HG02759 (cell line): ENCODE measurements around the gene SCN10A.

ENCODE experiments used
- ATAC-seq: cut with Tn5 transposase; IDR thresholded peaks from one replicate; pipeline ENCODE4 v1.9.1; 2021; ENCODE audit warnings: mild to moderate bottlenecking, moderate library complexity; ENCODE audit not compliant: unreplicated experiment

SCN10A gene

DNA sequence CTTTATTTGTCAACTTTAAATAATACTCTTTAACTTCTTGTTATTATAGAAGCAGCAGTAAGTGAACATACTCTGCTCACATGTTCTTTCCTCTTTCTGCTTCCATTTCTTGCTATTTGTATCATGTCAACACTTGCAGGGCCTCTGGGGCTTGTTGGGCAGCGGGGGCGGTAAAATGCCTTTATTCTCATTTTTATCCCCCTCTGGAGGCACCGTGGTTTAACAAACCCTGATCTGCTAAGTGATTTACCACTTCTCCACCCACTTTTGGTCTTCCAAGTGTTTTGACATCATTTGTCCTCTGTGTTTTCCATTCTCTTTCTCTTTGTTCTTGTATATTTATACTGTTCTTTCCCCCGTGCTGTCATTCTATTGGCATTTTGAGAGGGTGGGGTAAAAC is 33.9 kb downstream of the SCN10A start:
- no peak for ATAC-seq

DNA sequence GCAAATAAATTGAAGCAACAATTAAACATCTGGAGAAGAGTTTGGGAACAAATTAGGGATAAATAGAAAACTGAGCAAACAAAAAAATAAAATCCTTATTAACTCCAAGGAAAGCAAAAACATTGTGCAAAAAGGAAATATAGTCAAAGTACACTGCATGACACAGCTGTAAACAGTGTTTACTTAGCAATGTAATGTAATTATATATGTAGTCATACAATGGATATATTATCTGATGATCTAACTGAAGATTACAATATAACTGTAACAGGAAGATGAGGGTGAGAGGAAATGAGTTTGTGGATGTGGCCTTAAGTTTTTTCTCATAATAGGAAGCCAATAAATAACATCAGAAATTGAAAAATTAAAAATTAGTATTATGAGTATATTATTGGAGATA is 42.5 kb downstream of the SCN10A start:
- ATAC-seq = no peak

DNA sequence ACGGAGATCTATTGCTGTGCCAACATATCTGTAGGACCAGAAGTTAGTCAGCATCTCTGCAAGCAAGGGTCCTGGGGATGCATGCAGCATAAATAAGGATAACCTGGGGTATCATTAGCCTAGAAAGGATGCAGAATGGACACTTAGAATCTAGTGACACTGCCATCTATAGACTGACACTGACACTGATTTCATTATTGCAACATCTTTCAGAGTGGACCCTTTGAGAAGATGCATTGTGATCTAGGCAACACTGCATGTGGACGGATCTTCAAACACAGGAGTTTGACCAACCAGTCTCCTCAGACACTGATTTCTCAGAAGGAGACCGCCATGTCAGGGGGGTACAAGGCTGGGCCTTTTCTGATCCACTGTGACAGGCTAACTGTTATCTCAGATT is 52.4 kb downstream of the SCN10A start:
- ATAC-seq = no peak

DNA sequence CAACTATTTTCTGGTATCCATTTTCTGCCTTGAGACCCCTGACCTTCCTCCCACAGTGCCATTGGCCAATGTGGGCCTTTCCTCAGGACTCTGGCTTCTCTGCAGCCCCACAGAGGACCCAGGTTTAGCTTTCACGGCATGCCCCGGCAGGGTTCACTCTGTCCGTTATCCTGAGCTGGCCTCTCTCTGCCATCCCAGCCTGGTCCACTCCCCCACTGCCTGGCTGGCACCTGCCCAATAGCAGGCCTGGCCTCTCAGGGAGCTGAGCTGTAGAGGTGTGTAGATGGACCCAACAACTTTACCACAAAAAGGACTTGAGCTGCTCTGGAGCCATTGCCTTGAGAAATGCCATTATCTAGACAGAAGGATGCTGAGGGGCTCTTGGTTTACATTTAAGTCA is 57.5 kb downstream of the SCN10A start:
- ATAC-seq = no peak

DNA sequence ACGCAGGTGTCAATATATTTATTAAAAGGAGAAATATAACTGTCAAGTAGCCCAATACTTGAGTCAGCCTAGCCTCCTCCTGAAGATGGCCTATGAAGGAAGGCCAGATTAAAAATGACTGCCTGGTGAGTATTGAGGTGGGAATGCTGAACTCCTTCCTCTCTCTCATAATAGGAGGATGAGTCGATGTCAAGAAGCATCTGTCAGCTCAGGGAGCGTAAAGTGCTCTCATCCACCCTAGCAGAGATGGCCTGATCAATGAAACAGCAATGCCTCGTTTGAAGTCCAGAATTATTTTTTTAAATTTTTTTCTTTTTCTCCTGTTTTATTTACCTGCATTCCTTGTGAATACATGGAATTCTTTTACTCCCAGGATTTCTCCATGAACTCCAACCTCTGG is 58.3 kb downstream of the SCN10A start:
- ATAC-seq = no peak

DNA sequence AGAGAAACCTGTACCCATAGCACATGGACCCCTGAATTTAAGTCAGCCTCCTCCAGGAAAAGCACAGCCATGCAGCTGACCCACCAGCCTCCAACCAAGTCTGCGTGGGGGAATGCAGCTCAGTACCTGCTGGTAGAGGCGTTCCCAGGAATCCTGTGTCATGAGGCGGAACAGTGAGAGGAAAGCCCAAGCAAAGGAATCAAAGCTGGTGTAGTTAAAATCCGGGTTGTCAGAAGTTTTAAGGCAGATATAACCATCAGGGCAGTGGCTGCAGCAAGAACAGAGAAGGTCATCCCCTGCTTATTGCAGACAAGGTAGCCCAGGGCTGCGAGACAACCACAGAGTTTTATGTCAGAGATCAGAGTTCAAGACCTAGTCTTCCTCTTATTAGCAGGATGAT is 59.1 kb downstream of the SCN10A start:
- no peak for ATAC-seq

DNA sequence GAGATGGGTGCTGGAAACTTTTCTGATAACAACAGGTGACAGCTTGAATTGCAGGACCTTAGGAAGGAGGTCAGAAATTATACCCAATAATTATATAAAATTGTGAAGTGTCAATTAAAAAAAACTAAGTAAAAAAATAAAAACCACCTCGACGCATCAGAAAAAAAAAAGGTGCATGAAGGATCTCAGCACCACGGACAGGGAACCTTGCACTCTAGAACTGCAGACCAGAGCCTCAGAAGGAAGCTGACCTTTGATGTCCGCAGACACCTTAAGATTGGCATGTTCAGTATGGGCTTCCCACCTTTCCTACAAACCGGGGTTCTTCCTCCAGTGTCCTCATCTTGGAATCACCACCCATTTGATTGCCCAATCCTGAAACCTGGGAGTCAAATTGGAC is 60.9 kb downstream of the SCN10A start:
- ATAC-seq = no peak

DNA sequence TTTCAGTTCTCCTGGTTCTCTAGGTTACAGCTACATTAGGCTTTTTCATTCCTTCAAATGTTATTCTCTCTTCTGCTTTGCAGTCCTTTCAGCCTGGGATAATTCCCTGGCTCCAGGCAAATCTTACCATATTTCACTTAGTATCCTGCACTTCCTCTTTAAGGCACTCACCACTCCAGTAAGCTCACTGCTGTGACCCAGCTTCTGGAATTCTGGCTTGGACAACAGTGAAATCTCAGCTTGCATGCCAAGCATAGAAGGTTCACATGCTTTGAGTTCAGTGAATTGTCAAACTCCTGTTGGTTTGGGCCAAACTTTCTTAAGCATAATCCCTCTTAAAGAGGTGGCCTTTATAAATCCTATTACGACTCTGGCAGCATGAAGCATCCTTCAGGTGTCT is 69.4 kb downstream of the SCN10A start:
- ATAC-seq = no peak

DNA sequence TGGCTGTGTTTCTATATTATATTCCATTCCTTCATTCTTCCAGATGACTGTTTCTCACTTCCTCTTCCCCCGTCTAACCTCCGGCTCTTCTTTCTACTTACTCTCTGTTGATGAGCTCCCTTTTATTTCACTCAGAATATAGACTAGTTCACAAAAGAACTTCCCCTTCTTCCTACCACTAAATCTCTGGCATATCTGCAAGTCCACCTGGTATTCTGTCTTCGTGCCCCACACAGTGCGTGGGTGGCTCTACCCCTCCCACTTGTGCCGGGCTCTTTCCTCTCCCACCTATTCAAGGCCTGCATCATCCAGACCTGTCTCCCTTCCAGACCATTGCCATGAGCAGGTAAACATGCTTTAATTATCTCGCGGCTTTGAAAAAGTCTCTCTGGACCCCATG is 73.0 kb downstream of the SCN10A start:
- no peak for ATAC-seq

DNA sequence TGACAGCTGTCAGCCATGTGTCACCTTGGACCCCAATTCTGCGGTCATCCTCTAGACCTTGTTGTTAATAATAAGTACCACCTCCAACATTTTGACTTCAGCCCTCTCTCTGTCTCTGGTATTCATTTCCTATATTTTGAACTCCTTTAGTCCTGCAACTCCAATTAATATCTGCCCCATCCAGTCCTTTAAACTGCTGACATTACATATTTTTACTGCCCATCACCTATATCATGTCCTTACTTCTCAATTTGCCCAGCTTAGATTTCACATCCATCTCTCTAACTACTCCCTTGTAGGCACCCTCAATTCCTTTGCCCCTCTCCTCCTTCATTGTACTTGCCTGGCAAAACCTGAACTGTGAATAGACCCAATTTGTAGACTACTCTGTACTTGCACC is 73.5 kb downstream of the SCN10A start:
- no peak for ATAC-seq

DNA sequence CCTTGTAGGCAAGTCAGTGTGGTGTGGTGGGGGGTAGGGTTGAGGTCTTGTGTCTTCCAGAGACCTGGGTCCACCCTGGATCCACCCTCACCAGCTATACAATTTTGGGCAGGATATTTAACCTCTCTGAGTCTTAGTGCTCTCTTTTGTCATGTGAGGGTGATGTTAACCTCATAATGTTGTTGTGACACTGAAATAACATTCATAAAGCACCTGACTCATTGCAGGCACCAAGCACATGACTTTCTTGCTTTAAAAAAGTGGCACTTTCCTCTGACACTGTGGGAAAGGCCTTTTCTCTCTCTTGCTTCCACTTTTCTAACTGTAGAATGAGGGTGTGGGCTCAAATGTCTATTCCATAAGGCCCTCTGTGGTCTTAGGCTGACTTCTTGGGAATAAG is 75.5 kb downstream of the SCN10A start:
- no peak for ATAC-seq

DNA sequence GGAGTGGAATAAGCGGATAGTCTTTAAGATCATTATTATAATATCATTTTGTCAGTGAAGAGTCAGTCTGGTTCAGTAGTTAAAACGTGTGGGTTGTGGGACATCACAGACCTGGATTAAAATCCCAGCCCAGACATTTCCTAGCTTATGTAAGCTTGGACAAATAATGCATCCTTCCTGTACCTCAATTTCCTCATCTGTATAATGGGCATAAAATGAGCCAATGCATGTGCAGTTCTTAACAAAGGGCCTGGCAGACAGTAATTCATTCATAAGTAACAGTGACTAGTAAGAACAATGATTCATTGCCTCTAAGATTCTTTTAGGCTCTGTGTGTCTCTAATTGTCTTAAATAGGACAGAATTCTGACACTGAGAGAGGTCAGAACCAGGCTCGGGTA is 76.1 kb downstream of the SCN10A start:
- no peak for ATAC-seq

DNA sequence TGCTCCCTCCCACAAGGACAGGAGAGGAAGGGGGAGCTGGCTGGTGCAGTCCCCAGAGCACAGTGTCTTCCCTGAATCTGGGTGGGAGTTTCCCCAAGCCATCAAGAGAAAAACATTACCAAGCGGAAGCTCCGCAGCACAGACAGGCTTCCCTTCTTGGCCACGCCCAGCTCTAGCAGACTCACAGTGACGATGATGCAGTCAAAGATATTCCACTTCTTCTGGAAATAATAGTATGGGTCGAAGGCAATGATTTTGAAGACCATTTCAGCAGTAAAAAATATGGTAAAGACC is 76.7 kb downstream of the SCN10A start:
- ATAC-seq = no peak

DNA sequence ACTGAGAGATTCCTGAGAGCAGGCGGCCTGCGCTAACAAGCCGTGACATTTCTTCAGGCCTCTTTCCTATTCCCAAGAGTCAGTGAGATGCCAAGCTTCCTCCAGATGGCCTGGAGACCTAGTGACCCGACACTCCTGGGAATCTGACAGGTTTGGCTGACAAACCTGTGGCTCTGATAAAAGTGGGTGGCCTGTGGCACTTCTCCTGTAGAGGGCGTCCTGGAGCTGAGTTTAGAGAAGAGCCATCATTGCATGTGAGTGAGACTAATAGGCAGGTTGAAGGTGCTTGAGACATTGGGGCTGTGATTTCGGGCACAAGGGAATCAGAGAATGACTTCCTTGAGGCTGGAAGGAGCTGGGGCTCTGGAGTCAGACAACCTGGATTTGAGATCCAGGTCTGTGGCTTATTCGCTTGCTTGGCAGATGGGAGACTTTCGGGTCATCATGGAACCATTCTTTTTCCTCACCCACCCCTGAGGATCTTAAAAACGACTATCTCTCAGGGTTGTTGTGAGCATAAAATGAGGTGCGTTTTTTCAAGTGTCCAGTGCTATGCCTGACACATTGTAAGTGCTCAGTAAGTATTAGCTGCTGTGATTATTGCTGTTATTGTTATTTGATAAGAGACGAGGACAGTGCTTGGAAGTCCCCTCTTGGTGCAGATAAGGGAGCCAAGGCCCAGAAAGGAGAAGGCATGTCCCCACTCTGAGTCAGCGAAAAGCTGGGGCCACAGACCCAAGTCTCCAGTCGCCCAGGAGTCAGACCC is 77.2 kb downstream of the SCN10A start:
- no peak for ATAC-seq

DNA sequence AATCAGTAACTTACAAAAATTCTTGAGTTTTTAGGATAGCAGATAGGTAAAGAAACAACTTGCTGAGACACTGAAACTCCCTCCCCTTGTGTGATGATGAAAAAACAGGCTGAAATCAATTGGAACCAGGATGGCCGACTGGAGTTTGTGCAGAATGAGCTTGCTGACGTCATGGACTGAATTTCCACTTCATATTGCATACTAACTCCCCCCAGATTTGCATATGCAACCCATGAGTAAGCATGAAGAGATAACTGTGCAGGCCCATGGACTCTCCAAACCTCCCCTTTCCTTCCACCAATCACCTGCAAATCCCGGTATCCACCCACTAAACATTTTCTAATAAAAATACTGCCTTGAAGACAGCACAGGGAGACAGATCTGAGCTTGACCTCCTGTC is 84.5 kb downstream of the SCN10A start:
- ATAC-seq = no peak

DNA sequence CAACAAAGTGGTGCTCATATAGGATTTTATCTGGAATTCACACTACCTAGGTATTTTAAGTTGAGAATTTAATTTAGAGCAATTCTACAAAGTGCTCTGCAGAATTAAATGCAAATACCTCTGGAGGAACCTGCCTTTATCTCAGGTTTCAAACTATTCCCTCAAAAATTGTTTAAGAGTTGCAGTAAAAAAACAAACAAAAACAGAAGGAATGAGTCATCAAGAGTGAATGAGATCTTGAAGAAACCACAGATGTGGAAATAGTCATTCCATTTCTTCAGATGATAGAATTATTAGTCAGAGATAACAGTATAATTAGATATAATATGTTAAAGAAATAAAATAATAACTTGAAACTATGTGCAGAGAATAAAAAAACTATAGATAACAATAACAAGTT is 85.7 kb downstream of the SCN10A start:
- ATAC-seq = no peak

DNA sequence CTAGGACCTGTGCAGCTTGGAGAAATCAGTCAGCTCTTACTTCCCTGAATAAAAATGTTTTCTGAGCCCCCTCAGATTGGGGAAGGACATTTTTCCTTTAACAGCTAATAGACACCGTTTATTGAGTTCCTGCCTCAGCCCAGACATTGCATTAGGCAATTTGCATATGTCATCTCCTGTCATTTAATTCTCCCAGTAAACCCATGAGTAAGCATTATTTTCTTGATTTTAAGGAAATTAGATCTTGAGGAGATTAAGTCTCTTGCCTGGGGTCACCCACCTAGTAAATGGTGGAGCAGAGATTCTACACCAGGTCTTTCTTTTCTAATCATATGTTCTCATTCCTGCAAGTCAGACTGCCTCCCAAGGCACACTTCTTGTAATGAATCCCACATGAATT is 88.0 kb downstream of the SCN10A start:
- ATAC-seq = no peak

DNA sequence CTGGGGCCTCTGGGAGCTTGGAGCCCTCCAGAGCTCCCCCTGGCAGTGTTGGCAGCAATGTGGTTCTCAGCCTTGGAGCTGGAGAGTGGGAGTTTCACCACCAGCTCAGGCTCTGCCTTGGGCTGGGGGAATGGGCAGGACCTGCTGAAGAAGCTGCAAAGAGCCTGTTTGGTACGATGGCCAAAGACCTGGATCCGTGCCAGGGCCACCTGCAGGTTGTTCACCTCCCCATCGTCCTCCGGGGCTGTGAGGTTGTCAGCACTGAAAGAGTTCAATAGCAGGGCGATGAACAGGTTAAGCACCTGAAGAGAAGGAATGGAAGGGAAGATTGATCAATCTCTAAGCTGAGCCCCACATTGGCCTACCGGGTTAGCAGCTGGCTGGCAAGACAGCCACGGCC is 89.3 kb downstream of the SCN10A start:
- no peak for ATAC-seq

DNA sequence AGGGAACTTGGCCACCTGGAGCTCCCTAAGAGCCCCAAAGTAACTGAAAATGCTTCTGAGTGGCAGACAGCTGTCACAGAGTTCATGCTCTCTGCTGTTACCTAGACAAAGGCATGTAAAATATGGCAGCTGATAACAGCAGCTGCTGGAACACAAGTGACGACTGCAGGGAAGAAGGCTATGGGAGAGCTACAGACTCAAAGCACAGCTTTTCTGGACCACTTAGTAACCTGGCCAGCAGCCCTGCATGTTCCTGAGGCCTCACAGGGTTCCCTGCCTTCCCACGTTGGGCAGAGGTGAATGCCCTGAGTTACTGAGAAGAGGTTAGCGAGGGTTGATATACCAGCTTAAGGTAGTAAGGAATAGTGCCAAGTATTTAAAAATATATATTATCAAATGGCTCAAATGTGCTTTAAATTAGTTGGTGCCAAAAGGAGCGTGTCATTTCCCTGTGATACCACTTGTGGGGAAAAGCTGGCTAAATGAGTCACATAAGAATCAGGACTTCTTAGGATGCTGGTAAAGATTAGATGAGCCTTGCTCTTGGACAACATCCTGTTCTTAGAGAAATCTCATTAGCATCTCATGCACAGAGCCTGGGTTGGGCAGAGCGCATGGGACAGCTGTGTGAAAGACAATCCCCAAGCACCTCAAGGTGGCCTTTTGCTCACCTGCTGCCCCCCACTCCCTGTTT is 90.1 kb downstream of the SCN10A start:
- no peak for ATAC-seq

DNA sequence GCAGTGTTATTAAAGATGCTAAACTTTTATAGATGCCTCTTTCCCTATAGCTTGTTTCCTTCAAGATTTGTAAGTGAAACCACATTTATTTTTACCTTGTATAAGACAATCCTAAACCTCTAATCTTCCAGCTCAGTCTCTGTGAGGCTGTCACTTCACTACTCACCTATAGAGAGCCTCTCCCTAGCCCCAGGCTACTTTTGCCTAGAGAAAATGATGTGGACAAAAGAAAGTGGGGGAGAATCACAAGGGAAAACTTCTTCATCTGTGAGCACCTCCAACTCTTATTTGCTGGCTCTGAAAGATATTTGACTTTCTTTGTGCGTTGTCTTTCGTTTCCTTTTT is 91.7 kb downstream of the SCN10A start:
- ATAC-seq = no peak

DNA sequence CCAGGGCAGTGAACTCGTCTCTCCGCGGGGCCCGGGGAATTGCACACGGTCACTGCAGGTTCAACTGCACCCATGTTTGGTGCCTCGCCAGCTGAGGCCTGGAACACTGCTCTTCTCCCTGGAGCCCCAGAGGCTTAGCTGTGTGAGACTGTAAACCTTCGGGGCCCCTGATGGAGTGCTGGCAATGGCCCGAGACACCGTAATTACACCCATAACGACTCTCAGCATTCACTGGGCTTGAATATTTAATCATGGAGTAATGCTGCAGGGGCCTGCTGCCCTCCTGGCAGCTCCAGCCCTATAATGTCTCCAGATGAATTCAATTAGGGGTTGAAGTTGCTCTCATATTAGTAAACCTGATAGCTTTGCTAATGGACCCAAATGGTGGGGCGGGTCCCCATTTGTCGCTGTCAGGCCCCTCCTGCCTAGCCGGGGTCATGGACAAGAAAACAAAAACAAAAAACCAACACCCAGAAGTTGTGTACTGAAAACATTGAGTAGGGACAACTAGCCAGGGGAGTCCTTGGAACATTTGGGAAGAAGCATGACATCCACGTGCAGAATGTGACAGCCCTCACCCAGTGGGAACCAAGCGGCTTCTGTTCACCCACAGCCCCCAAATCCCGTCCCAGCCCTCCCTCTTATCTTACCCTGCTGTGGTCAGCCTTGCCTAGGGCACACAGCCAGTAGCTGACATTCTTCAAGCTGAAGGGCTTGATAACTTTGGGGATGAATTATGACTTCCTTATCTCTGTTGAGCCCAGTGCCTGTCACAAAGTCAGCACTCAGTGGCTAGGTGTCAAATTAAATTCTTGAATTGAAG is 92.2 kb downstream of the SCN10A start:
- ATAC-seq = no peak
